ENCODE data around the gene TBCK. TPM values are rescaled to one million over a fixed set of nuclear protein-coding genes. Genes with fewer than 3 reads are reported as not detected.
"Not testable (repeated sequence)": the region's sequence is repeated elsewhere in the genome, so short reads cannot be mapped to it uniquely, and the experiment has no call there.

The TBCK gene
- total RNA-seq, 1 donor from 2014 or later = 16.3 TPM

DNA sequence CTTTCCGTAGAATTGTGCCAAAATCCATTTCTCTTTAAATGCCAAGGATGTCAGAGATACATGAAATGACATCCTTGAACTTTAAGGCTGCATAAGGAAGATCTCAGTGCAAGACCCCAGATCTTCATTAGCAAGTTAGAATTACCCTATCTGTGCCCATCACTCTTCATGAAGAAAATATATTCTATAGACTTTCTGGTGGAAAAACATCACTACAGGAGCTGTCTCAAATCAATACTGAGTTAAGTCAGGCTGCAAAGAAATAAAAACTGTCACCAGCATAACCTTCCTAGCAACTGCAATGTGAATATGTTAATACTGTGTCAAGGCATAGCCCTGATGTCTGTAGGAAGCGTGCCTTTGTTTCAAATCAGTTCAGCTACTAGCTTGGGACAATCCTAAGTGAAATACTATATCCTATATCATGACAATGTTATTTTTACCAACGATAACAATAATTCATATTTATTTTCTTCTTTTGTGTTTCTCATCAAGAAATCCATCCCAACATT lies 173.3 kb downstream of the TBCK start:
- TF ChIP-seq, protein P1, sequence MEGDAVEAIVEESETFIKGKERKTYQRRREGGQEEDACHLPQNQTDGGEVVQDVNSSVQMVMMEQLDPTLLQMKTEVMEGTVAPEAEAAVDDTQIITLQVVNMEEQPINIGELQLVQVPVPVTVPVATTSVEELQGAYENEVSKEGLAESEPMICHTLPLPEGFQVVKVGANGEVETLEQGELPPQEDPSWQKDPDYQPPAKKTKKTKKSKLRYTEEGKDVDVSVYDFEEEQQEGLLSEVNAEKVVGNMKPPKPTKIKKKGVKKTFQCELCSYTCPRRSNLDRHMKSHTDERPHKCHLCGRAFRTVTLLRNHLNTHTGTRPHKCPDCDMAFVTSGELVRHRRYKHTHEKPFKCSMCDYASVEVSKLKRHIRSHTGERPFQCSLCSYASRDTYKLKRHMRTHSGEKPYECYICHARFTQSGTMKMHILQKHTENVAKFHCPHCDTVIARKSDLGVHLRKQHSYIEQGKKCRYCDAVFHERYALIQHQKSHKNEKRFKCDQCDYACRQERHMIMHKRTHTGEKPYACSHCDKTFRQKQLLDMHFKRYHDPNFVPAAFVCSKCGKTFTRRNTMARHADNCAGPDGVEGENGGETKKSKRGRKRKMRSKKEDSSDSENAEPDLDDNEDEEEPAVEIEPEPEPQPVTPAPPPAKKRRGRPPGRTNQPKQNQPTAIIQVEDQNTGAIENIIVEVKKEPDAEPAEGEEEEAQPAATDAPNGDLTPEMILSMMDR (IDR thresholded peaks at IDR 0.05; ENCODE audit: insufficient read depth, low read length, severe bottlenecking) = no peak
- H3K4me3 ChIP-seq (ENCODE audit: low read depth, low read length) = no peak overlapping the region
- DNase-seq (ENCODE audit: low read depth) (no peak), FAIRE-seq (no peak)
- no peaks in the 10 kb centered on the region for H3K27me3 ChIP-seq (ENCODE audit: control insufficient read depth, insufficient read depth, low read length)
- no peaks in the 10 kb centered on the region for H3K36me3 ChIP-seq (ENCODE audit: control insufficient read depth, insufficient read depth, low read length)

DNA sequence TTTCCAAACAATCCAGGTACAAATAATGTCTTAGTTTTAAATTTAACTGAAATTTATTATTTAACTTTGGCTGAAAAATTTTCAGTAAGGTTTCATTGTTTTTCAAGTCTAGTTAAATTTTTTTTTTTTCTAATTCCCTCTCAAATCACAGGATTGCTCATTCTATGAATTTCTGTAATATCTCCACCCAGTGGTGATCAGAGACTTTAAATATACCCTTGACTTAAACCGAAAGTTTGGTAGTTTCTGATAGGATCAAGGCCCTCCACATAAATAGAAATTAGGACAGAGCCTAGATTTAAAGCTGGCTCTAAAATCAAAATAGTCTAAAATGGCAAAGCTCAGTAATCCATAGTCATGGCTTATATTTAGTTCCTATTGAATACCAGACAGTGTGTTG lies 175.4 kb downstream of the TBCK start:
- Histone ChIP-seq H3K4me3 (ENCODE audit: low read depth, low read length) (no peak overlapping the region), H3K27me3 (ENCODE audit: control insufficient read depth, insufficient read depth, low read length) (no peaks in the 10 kb centered on the region), H3K36me3 (ENCODE audit: control insufficient read depth, insufficient read depth, low read length) (no peaks in the 10 kb centered on the region)
- DNase-seq (ENCODE audit: low read depth) = no peak
- TF ChIP-seq, protein P1 (IDR thresholded peaks at IDR 0.05; ENCODE audit: insufficient read depth, low read length, severe bottlenecking) = no peak
- no peak for FAIRE-seq

DNA sequence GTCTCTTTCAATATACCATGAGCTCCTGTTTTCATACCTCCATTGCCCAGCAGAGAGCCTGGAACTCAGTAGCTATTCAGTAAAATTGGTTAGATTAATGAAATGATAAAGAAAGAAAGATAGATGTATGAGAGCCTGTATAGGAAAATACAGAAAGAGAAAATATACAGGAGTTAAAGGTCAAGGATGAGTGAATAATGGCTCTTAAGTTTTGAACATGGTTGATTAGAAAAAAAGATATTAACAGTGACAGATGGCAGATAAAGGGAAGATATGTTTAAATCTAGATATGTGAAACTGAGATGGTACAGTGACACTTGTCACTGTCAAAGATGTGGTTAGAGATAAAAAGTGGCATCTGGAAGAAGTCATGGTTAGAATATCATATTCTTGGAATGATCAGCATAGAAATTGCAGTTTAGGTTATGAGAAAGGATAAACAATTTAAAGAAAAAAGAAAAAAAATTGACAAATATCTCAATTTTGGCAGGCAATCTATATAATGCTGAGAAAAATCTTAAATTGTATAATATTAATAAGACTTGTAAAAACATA lies 179.2 kb downstream of the TBCK start:
- FAIRE-seq = no peak
- Histone ChIP-seq H3K4me3 (ENCODE audit: low read depth, low read length) (no peak overlapping the region), H3K36me3 (ENCODE audit: control insufficient read depth, insufficient read depth, low read length) (no peaks in the 10 kb centered on the region), H3K27me3 (ENCODE audit: control insufficient read depth, insufficient read depth, low read length) (no peaks in the 10 kb centered on the region)
- TF ChIP-seq, protein P1 (IDR thresholded peaks at IDR 0.05; ENCODE audit: insufficient read depth, low read length, severe bottlenecking) = no peak
- DNase-seq (ENCODE audit: low read depth) = no peak

DNA sequence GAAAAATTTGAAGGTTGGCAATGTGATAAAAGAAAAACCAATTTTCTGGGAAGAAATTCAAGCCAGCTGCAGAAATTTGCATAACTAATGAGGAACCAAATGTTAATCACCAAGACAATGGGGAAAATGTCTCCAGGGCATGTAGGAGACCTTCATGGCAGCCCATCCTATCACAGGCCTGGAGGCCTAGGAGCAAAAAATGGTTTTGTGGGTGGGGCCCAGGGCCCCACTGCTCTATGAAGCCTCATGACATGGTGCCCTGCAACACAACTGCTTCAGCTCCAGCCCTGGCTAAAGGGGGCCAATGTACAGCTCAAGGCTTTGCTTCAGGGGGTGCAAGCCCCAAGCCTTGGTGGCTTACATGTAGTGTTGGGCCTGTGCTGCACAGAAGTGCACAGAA lies 184.0 kb downstream of the TBCK start:
- H3K27me3 ChIP-seq (ENCODE audit: control insufficient read depth, insufficient read depth, low read length) = no peaks in the 10 kb centered on the region
- H3K4me3 ChIP-seq (ENCODE audit: low read depth, low read length) = no peak overlapping the region
- DNase-seq (ENCODE audit: low read depth) = no peak
- TF ChIP-seq, protein P1 (IDR thresholded peaks at IDR 0.05; ENCODE audit: insufficient read depth, low read length, severe bottlenecking) = no peak
- H3K36me3 ChIP-seq (ENCODE audit: control insufficient read depth, insufficient read depth, low read length) = no peaks in the 10 kb centered on the region
- no peak for FAIRE-seq

DNA sequence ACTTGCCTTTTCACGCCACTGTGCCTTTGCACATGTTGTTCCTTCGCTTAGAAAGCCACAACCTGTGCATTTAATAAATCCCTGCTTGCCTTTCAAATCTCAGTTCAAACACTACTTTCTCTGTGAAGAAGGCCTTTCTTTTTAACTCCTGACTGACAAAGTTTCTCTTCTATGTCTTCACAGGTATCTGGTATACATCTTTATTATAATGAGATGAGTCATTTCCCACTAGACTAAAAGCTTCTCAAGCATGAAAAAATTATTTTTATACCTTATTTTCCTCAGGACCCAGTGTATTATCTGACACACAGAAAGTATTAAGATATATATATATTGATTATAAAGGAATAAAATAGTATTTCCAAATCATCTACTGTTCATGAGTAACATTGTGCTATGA lies 189.9 kb downstream of the TBCK start:
- FAIRE-seq = no peak
- TF ChIP-seq, protein P1 (IDR thresholded peaks at IDR 0.05; ENCODE audit: insufficient read depth, low read length, severe bottlenecking) = no peak
- Histone ChIP-seq H3K4me3 (ENCODE audit: low read depth, low read length) (no peak overlapping the region), H3K27me3 (ENCODE audit: control insufficient read depth, insufficient read depth, low read length) (no peaks in the 10 kb centered on the region), H3K36me3 (ENCODE audit: control insufficient read depth, insufficient read depth, low read length) (no peaks in the 10 kb centered on the region)
- DNase-seq (ENCODE audit: low read depth) = peak; percentile 18

DNA sequence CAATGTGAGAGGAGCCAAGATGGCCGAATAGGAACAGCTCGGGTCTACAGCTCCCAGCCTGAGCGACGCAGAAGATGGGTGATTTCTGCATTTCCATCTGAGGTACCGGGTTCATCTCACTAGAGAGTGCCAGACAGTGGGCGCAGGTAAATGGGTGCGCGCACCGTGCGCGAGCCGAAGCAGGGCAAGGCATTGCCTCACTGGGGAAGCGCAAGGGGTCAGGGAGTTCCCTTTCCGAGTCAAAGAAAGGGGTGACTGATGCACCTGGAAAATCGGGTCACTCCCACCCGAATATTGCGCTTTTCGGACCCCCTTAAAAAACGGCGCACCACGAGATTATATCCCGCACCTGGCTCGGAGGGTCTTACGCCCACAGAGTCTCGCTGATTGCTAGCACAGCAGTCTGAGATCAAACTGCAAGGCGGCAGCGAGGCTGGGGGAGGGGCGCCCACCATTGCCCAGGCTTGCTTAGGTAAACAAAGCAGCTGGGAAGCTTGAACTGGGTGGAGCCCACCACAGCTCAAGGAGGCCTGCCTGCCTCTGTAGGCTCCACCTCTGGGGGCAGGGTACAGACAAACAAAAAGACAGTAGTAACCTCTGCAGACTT lies 196.0 kb downstream of the TBCK start:
- not testable (repeated sequence) for H3K4me3 ChIP-seq (ENCODE audit: low read depth, low read length); H3K36me3 ChIP-seq (ENCODE audit: control insufficient read depth, insufficient read depth, low read length); FAIRE-seq; H3K27me3 ChIP-seq (ENCODE audit: control insufficient read depth, insufficient read depth, low read length); DNase-seq (ENCODE audit: low read depth)

All from bronchial epithelial cell (primary cell).